Ishikawa (cell line): ENCODE data around the gene ZMAT3.
A peak's percentile ranks its signal among the peaks of the same experiment; 100 is the strongest.

Experiments
- CEBPB ChIP-seq: IDR thresholded peaks from 2 replicates; pipeline ENCODE4 v1.6.1; 2012
- CREB1 ChIP-seq: IDR thresholded peaks from 2 replicates; pipeline ENCODE4 v1.6.1; 2012; ENCODE audit warnings: low read depth
- EGR1 ChIP-seq: IDR thresholded peaks from 2 replicates; pipeline ENCODE4 v1.6.1; 2012
- EP300 ChIP-seq: IDR thresholded peaks from 2 replicates; pipeline ENCODE4 v1.6.1; 2012; ENCODE audit warnings: borderline replicate concordance
- FOXM1 ChIP-seq: IDR thresholded peaks from 2 replicates; pipeline ENCODE4 v1.6.1; 2012; ENCODE audit warnings: low read depth, borderline replicate concordance
- MAX ChIP-seq: IDR thresholded peaks from 2 replicates; pipeline ENCODE4 v1.6.1; 2012
- NFIC ChIP-seq: IDR thresholded peaks from 2 replicates; pipeline ENCODE4 v1.6.1; 2012
- RAD21 ChIP-seq: IDR thresholded peaks from 2 replicates; pipeline ENCODE4 v1.6.1; 2012; ENCODE audit warnings: low read depth
- TAF1 ChIP-seq: IDR thresholded peaks from 2 replicates; pipeline ENCODE4 v1.6.1; 2012; ENCODE audit warnings: low read depth, mild to moderate bottlenecking
- TCF12 ChIP-seq: IDR thresholded peaks from 2 replicates; pipeline ENCODE4 v1.6.1; 2012; ENCODE audit warnings: low read depth
- TEAD4 ChIP-seq: IDR thresholded peaks from 2 replicates; pipeline ENCODE4 v1.6.1; 2012
- YY1 ChIP-seq: IDR thresholded peaks from 2 replicates; pipeline ENCODE4 v1.6.1; 2012; ENCODE audit warnings: low read depth
- ZBTB7A ChIP-seq: IDR thresholded peaks from 2 replicates; pipeline ENCODE4 v1.6.1; 2012; ENCODE audit warnings: low read depth
- TF ChIP-seq, protein P1 (sequence below): IDR thresholded peaks from 2 replicates; pipeline ENCODE4 v1.6.1; 2012; ENCODE audit warnings: low read depth, mild to moderate bottlenecking
- TF ChIP-seq, protein P2 (sequence below): IDR thresholded peaks from 2 replicates; pipeline ENCODE4 v1.6.1; 2012

Gene ZMAT3

GRCh38 chr3:179071323-179072099 lies at the start of gene ZMAT3:
ZMAT3 (minus strand) TSS chr3:179071809; CDS start chr3:179067752, 4,057 bp downstream.
- TF ChIP-seq ZBTB7A (no peak), TCF12 (peak; percentile 31; the same call in 1 of the 2 replicates), CREB1 (no peak), EGR1 (no peak; the same call in 1 of the 2 replicates), YY1 (peak; percentile 44; the same call in 1 of the 2 replicates), TAF1 (peak; percentile 84), MAX (peak; percentile 82), RAD21 (no peak), EP300 (peak; percentile 22; the same call in 1 of the 2 replicates), FOXM1 (no peak), CEBPB (no peak), NFIC (peak; percentile 26; the same call in 1 of the 2 replicates), TEAD4 (0 out of 2 replicates have a peak, but pooled peaks have one; percentile 40)
- TF ChIP-seq, protein P1, sequence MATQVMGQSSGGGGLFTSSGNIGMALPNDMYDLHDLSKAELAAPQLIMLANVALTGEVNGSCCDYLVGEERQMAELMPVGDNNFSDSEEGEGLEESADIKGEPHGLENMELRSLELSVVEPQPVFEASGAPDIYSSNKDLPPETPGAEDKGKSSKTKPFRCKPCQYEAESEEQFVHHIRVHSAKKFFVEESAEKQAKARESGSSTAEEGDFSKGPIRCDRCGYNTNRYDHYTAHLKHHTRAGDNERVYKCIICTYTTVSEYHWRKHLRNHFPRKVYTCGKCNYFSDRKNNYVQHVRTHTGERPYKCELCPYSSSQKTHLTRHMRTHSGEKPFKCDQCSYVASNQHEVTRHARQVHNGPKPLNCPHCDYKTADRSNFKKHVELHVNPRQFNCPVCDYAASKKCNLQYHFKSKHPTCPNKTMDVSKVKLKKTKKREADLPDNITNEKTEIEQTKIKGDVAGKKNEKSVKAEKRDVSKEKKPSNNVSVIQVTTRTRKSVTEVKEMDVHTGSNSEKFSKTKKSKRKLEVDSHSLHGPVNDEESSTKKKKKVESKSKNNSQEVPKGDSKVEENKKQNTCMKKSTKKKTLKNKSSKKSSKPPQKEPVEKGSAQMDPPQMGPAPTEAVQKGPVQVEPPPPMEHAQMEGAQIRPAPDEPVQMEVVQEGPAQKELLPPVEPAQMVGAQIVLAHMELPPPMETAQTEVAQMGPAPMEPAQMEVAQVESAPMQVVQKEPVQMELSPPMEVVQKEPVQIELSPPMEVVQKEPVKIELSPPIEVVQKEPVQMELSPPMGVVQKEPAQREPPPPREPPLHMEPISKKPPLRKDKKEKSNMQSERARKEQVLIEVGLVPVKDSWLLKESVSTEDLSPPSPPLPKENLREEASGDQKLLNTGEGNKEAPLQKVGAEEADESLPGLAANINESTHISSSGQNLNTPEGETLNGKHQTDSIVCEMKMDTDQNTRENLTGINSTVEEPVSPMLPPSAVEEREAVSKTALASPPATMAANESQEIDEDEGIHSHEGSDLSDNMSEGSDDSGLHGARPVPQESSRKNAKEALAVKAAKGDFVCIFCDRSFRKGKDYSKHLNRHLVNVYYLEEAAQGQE = no peak
- TF ChIP-seq, protein P2, sequence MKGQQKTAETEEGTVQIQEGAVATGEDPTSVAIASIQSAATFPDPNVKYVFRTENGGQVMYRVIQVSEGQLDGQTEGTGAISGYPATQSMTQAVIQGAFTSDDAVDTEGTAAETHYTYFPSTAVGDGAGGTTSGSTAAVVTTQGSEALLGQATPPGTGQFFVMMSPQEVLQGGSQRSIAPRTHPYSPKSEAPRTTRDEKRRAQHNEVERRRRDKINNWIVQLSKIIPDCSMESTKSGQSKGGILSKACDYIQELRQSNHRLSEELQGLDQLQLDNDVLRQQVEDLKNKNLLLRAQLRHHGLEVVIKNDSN = peak; percentile 85

GRCh38 chr3:179116816-179117215 lies 45.2 kb upstream of the ZMAT3 start:
- TF ChIP-seq TCF12 (no peak), CEBPB (no peak), CREB1 (no peak), FOXM1 (no peak), EP300 (no peak), MAX (no peak), EGR1 (no peak), TAF1 (no peak), TEAD4 (no peak)

- TF ChIP-seq, protein P1 = no peak
- TF ChIP-seq CEBPB (no peak), FOXM1 (no peak), TCF12 (no peak), ZBTB7A (no peak), RAD21 (no peak), TEAD4 (no peak), NFIC (no peak), EP300 (no peak), EGR1 (no peak), CREB1 (no peak), MAX (no peak), TAF1 (no peak), YY1 (no peak)
- TF ChIP-seq, protein P2 = no peak
Measured at GRCh38 chr3:179113903-179114302, 42.3 kb upstream of the ZMAT3 start.

DNA sequence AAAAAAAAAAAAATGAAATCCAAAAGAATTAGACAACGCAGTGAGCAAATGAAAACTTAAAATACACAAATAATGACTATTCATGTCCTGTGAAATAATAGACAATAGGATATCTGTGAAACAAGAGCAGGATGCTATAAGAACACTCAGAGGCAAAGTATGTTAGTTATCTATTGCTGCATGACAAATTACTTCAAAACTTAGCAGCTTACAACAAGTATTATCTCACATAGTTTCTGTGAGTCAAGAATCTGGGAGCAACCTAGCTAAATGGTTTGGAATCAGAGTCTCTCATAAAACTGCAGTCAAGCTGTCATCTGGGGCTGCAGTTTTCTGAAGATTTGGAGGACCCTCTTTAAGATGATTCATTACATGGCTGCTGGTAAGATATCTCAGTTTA lies 36.5 kb upstream of the ZMAT3 start:
- TF ChIP-seq YY1 (no peak), MAX (no peak), TCF12 (no peak), FOXM1 (no peak), RAD21 (no peak)
- TF ChIP-seq, protein P1 = no peak
